Cardiac fibroblast (primary cell): Measurements from ENCODE around the gene TAS1R2.

Experiments used
- DNase-seq, 2 donors: peaks; one replicate each; pipeline versions ENCODE4 v3.0.0 to v3.0.0-alpha.2; 2010; ENCODE audit warnings: low read depth in 2 of 2
- H3K4me3 ChIP-seq, 2 donors: replicated peaks in 1 of 2; 1 replicate in 1 of 2; 2 replicates in 1 of 2; pipeline ENCODE4 v1.5.1; 2011; ENCODE audit warnings: low read depth in 2 of 2, low read length in 2 of 2, mild to moderate bottlenecking in 2 of 2, moderate library complexity in 1 of 2
- TF ChIP-seq, protein P1 (sequence below): IDR thresholded peaks from one replicate; pipeline ENCODE4 v1.5.1; 2011; ENCODE audit warnings: low read depth, mild to moderate bottlenecking, low read length, inconsistent platforms

The TAS1R2 gene

DNA sequence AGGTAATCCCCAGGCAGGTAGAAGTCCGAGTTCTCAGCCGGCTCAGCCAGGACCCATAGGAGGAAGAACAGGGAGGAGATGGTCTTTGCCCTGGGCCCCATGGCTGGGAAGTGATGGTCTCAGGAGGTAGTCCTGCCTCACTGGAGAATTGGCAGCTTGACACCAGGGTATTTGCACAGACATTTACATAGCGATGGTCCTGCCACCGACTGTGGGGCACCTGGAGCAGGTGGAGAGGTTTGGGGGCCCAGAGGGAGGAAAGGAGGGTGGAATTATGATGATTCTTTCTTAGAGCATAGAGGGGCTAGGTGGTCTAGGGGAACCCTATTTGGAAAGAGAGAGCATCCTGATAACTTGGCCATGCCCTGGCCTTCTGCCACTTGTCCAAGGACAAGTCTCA, at the start of gene TAS1R2:
Gene TAS1R2 (minus strand): TSS at position 101 of the 400 bp plus-strand sequence. CDS start 0 bp downstream, at position 101.
- no peak within 1 kb of the TSS for H3K4me3 ChIP-seq
- TF ChIP-seq, protein P1, sequence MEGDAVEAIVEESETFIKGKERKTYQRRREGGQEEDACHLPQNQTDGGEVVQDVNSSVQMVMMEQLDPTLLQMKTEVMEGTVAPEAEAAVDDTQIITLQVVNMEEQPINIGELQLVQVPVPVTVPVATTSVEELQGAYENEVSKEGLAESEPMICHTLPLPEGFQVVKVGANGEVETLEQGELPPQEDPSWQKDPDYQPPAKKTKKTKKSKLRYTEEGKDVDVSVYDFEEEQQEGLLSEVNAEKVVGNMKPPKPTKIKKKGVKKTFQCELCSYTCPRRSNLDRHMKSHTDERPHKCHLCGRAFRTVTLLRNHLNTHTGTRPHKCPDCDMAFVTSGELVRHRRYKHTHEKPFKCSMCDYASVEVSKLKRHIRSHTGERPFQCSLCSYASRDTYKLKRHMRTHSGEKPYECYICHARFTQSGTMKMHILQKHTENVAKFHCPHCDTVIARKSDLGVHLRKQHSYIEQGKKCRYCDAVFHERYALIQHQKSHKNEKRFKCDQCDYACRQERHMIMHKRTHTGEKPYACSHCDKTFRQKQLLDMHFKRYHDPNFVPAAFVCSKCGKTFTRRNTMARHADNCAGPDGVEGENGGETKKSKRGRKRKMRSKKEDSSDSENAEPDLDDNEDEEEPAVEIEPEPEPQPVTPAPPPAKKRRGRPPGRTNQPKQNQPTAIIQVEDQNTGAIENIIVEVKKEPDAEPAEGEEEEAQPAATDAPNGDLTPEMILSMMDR: no peak

GRCh38 chr1:18907917-18908845, 48.7 kb upstream of the TAS1R2 start:
- TF ChIP-seq, protein P1: no peak
- DNase-seq: no peak
- H3K4me3 ChIP-seq: no peak overlapping the region

More for the DNA sequence above, at the start of gene TAS1R2:
- no peak for DNase-seq

- peak; percentile 77 for DNase-seq
- TF ChIP-seq, protein P1: peak; percentile 71
- H3K4me3 ChIP-seq: no peak overlapping the region
Measured at GRCh38 chr1:18907021-18907916, 47.8 kb upstream of the TAS1R2 start.

- no peak for DNase-seq
Measured at GRCh38 chr1:18903291-18903756, 43.9 kb upstream of the TAS1R2 start.

DNA sequence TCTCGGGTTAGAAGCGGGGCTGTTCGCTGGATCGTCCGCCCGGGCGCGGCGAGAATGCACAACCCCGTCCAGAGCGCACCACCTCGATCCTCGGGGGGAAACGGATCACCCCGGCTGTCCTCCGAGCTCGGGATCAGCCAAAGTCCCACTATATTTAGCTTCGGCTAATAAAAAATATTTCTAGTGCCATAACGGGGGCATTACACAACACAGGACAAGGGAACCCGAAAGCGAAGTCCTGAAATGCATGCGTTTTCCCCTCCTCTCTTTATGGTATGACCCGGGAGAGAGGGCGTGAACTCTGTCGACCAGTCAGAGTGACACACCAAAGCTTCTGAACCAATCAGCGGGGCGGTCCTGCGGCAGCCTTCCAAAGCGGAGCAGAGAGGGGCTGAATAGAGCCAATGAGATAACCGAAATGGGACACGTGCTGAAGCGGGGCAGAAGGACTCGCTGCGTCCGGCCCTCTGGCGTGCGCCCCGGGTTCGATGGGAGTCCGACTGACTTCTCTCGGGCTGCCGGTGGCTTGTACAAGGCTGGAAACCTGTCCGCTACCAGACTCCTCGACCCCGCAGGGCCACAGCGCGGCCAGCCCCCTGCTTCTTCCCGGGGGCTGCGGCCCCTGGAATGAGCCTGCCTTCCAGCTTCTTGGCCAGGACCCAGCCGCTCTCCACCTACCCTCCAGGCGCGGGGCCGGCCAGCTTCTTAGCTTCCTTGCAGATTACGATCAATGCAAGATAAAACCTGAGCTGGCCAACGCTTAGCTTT, 43.2 kb upstream of the TAS1R2 start, which contains the start of gene ALDH4A1:
Gene ALDH4A1 (minus strand): TSS at position 33 of the 768 bp plus-strand sequence. CDS start 32 bp downstream, at position 1.
- peak within 1 kb of the TSS; percentile 69 to 89 for H3K4me3 ChIP-seq
- DNase-seq: peak; percentile 99
- TF ChIP-seq, protein P1: no peak

More at GRCh38 chr1:18903291-18903756, 43.9 kb upstream of the TAS1R2 start:
- TF ChIP-seq, protein P1: no peak
- peak overlapping the region; percentile 69 to 89 for H3K4me3 ChIP-seq
